Smooth muscle cell (in vitro differentiated cells): ENCODE results near the gene OSMR. TPM values are rescaled to one million over a fixed set of nuclear protein-coding genes. Genes with fewer than 3 reads are reported as not detected.

Experiments
- DNase-seq: peaks from one replicate; lab custom pipeline; 2025; ENCODE audit not compliant: unreplicated experiment; lab: John Stamatoyannopoulos, UW
- H2AFZ ChIP-seq: fragments of 200-600 bp; sonication (generic); 2 replicates; pipeline ENCODE4 v1.6.0; 2016; ENCODE audit warnings: antibody characterized with exemption, low read depth, mild to moderate bottlenecking
- H3F3A ChIP-seq: fragments of 200-600 bp; sonication (generic); 2 replicates; pipeline ENCODE4 v1.6.0; 2017; ENCODE audit warnings: antibody characterized with exemption, low read depth
- H3K27ac ChIP-seq: fragments of 200-600 bp; sonication (generic); 2 replicates; pipeline ENCODE4 v1.5.1; 2016; ENCODE audit warnings: low read depth, mild to moderate bottlenecking
- H3K27me3 ChIP-seq: fragments of 200-600 bp; sonication (generic); 2 replicates; pipeline ENCODE4 v1.6.1; 2016; ENCODE audit warnings: low read depth, mild to moderate bottlenecking
- H3K36me3 ChIP-seq: fragments of 200-600 bp; sonication (generic); 2 replicates; pipeline ENCODE4 v1.5.1; 2016; ENCODE audit warnings: low read depth
- H3K4me1 ChIP-seq: fragments of 200-600 bp; sonication (generic); 2 replicates; pipeline ENCODE4 v1.5.1; 2016; ENCODE audit warnings: low read depth
- H3K4me2 ChIP-seq: fragments of 200-600 bp; sonication (generic); 2 replicates; pipeline ENCODE4 v1.6.0; 2016; ENCODE audit warnings: mild to moderate bottlenecking
- H3K4me3 ChIP-seq: fragments of 200-600 bp; sonication (generic); 2 replicates; pipeline ENCODE4 v1.5.1; 2016; ENCODE audit warnings: mild to moderate bottlenecking
- H3K79me2 ChIP-seq: fragments of 200-600 bp; sonication (generic); 2 replicates; pipeline ENCODE4 v1.6.0; 2016; ENCODE audit warnings: low read depth, mild to moderate bottlenecking
- H3K9ac ChIP-seq: fragments of 200-600 bp; sonication (generic); 2 replicates; pipeline ENCODE4 v1.6.0; 2016; ENCODE audit warnings: low read depth
- H3K9me3 ChIP-seq: fragments of 200-600 bp; sonication (generic); replicated peaks from 2 replicates; pipeline ENCODE4 v1.5.1; 2016; ENCODE audit warnings: low read depth
- H4K20me1 ChIP-seq: fragments of 200-600 bp; sonication (generic); 2 replicates; pipeline ENCODE4 v1.6.0; 2016; ENCODE audit warnings: low read depth
- CTCF ChIP-seq: fragments of 200-600 bp; sonication (generic); IDR thresholded peaks from 2 replicates; pipeline ENCODE4 v1.5.1; 2017; ENCODE audit warnings: borderline replicate concordance, mild to moderate bottlenecking, antibody characterized with exemption; ENCODE audit not compliant: insufficient read depth, poor library complexity, severe bottlenecking
- WGBS: methylation state at CpG from one replicate; pipeline ENCODE4 v1.1.7; 2016; ENCODE audit warnings: low lambda C conversion rate; 5-methylcytosine and 5-hydroxymethylcytosine counted together
- polyA plus RNA-seq: library from polyadenylated mRNA; unstranded; fragments of >200 nt; fragmentation: Nextera tagmentation; extraction: Ambion mirVana; gene quantifications from 2 replicates; pipeline ENCODE4 v1.2.1, GENCODE V29; 2016
- total RNA-seq: library from RNA; depleted of rRNA; stranded (reverse); fragments of >200 nt; gene quantifications from 2 replicates; pipeline ENCODE4 v1.2.3, GENCODE V29; 2014

OSMR gene
- total and polyA plus RNA-seq, 2 experiments from 2014 or later: 31.8 to 52.5 TPM

DNA sequence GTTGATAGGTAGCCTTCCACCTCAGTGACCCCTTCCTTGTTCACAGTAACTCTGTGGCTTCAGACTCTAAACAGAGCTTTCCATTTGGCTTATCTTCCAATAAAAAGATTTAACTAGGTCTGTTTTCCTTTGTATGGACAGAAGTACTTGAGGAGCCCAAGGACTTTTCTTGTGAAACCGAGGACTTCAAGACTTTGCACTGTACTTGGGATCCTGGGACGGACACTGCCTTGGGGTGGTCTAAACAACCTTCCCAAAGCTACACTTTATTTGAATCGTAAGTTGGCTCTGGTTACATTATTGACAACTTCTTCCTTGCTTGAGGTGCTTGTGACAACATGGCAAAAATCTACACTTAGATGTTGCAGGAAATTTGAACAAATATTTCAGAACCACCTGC is 39.4 kb downstream of the OSMR start:
- Histone ChIP-seq H3F3A (no peaks in the 10 kb centered on the region), H3K36me3 (peaks cover 28% of the 10 kb centered on the region)

DNA sequence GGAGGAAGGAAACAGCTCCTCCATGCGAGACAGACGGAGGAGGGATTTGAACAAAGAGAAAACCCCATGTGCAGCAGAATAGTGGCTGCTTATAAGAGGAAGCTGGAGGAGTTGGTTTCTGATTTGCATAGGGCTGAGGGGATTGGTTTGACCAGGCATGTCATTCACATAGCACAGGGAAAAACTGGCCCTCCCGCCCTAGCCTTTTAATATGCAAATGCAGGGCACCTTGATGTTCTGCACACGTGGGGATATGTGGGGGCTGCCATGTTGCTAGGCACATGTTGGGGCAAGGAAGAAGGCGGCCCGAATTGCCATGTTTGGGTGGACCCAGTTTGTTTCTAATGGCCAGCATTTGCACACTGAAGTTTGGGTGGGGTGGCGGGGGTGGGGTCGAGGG is 42.2 kb downstream of the OSMR start:
- Histone ChIP-seq H3K4me1 (no peaks in the 10 kb centered on the region), H3K27me3 (no peaks in the 10 kb centered on the region), H4K20me1 (no peaks in the 10 kb centered on the region), H3F3A (no peaks in the 10 kb centered on the region), H3K4me2 (no peak overlapping the region), H3K79me2 (no peaks in the 10 kb centered on the region), H2AFZ (no peak overlapping the region), H3K36me3 (peaks cover 22% of the 10 kb centered on the region), H3K27ac (no peak overlapping the region), H3K9me3 (no peaks in the 10 kb centered on the region), H3K9ac (no peak overlapping the region), H3K4me3 (no peak overlapping the region)
- no peak for DNase-seq
- 77% methylated on average over 8 of the region's 8 CpGs for WGBS
- no peak for TF ChIP-seq CTCF

More for the DNA sequence above, 39.4 kb downstream of the OSMR start:
- DNase-seq: no peak
- no peak overlapping the region for H3K27ac ChIP-seq
- no peaks in the 10 kb centered on the region for H3K79me2 ChIP-seq
- no peak overlapping the region for H2AFZ ChIP-seq
- no peak overlapping the region for H3K9ac ChIP-seq
- no peak overlapping the region for H3K4me2 ChIP-seq
- 81% methylated on average over 3 of the region's 3 CpGs for WGBS
- H3K27me3 ChIP-seq: no peaks in the 10 kb centered on the region
- no peaks in the 10 kb centered on the region for H3K9me3 ChIP-seq
- H3K4me1 ChIP-seq: no peaks in the 10 kb centered on the region
- no peak for TF ChIP-seq CTCF
- no peaks in the 10 kb centered on the region for H4K20me1 ChIP-seq
- H3K4me3 ChIP-seq: no peak overlapping the region

GRCh38 chr5:38889424-38889823 is 43.6 kb downstream of the OSMR start:
- no peaks in the 10 kb centered on the region for H3F3A ChIP-seq
- H3K4me2 ChIP-seq: no peak overlapping the region
- H3K4me3 ChIP-seq: no peak overlapping the region
- H3K27me3 ChIP-seq: no peaks in the 10 kb centered on the region
- no peak for TF ChIP-seq CTCF
- H3K27ac ChIP-seq: no peak overlapping the region
- no peak overlapping the region for H2AFZ ChIP-seq
- DNase-seq: no peak
- H3K4me1 ChIP-seq: no peaks in the 10 kb centered on the region
- no peaks in the 10 kb centered on the region for H3K9me3 ChIP-seq
- peaks cover 14% of the 10 kb centered on the region for H3K36me3 ChIP-seq
- no peak overlapping the region for H3K9ac ChIP-seq
- no peaks in the 10 kb centered on the region for H4K20me1 ChIP-seq
- WGBS: 100% methylated on average over 1 of the region's 1 CpG
- no peaks in the 10 kb centered on the region for H3K79me2 ChIP-seq

GRCh38 chr5:38891563-38891962 is 45.8 kb downstream of the OSMR start:
- Histone ChIP-seq H3K79me2 (no peaks in the 10 kb centered on the region), H3K27me3 (no peaks in the 10 kb centered on the region), H3K4me3 (no peak overlapping the region), H3K9ac (no peak overlapping the region), H2AFZ (no peak overlapping the region), H3K4me2 (no peak overlapping the region), H3K9me3 (peaks cover 11% of the 10 kb centered on the region), H3F3A (no peaks in the 10 kb centered on the region), H4K20me1 (no peaks in the 10 kb centered on the region), H3K4me1 (no peaks in the 10 kb centered on the region), H3K36me3 (peaks cover 7% of the 10 kb centered on the region), H3K27ac (no peak overlapping the region)
- TF ChIP-seq CTCF: no peak
- DNase-seq: no peak
- WGBS: 98% methylated on average over 6 of the region's 6 CpGs
